Keratinocyte (primary cell): ENCODE data around the gene DIP2C. TPM values are rescaled to one million over a fixed set of nuclear protein-coding genes. Genes with fewer than 3 reads are reported as not detected.
A peak's percentile ranks its signal among the peaks of the same experiment; 100 is the strongest.

ENCODE experiments used
- DNase-seq: peaks from one replicate; pipeline ENCODE4 v3.0.0-alpha.2; 2011; ENCODE audit warnings: low read depth, missing footprints, low spot score
- FAIRE-seq: peaks from 2 replicates; lab custom pipeline; 2011; peaks lifted over from hg19 to GRCh38; lab: Jason Lieb, UNC
- H2AFZ ChIP-seq: 2 replicates; pipeline ENCODE4 v1.6.0; 2012; ENCODE audit warnings: low read length, control low read depth, inconsistent platforms; ENCODE audit not compliant: control insufficient read depth
- H3K27ac ChIP-seq: 2 replicates; pipeline ENCODE4 v1.5.1; 2011; ENCODE audit warnings: low read length; ENCODE audit not compliant: control insufficient read depth, insufficient read depth
- H3K27me3 ChIP-seq: 3 replicates; pipeline ENCODE4 v1.6.0; 2011; ENCODE audit warnings: low read length; ENCODE audit not compliant: control insufficient read depth, insufficient read depth; ENCODE audit errors: extremely low read depth
- H3K36me3 ChIP-seq, 2 experiments: 2 replicates in 1 of 2; 3 replicates in 1 of 2; pipeline ENCODE4 v1.5.1; 2011; ENCODE audit warnings: low read length in 2 of 2, mild to moderate bottlenecking in 1 of 2; ENCODE audit not compliant: control insufficient read depth in 2 of 2, insufficient read depth in 2 of 2; ENCODE audit errors: extremely low read depth in 1 of 2
- H3K4me1 ChIP-seq: 3 replicates; pipeline ENCODE4 v1.5.1; 2011; ENCODE audit warnings: low read length; ENCODE audit not compliant: control insufficient read depth, insufficient read depth; ENCODE audit errors: extremely low read depth
- H3K4me2 ChIP-seq: 3 replicates; pipeline ENCODE4 v1.6.0; 2011; ENCODE audit warnings: low read depth, low read length; ENCODE audit not compliant: control insufficient read depth, insufficient read depth; ENCODE audit errors: extremely low read depth
- H3K4me3 ChIP-seq, 3 experiments: fragments of 200-600 bp in 1 of 3; sonication (generic) in 1 of 3; 2 replicates in 2 of 3; 3 replicates in 1 of 3; pipeline ENCODE4 v1.5.1; 2011 to 2016; ENCODE audit warnings: low read length in 3 of 3, mild to moderate bottlenecking in 3 of 3, control low read depth in 2 of 3, inconsistent platforms in 1 of 3, low read depth in 1 of 3, mixed read lengths in 1 of 3, mixed run types in 1 of 3, moderate library complexity in 1 of 3; ENCODE audit not compliant: control insufficient read depth in 2 of 3, insufficient read depth in 2 of 3; ENCODE audit errors: extremely low read depth in 1 of 3
- H3K79me2 ChIP-seq: 2 replicates; pipeline ENCODE4 v1.6.0; 2012; ENCODE audit warnings: low read length; ENCODE audit not compliant: control insufficient read depth, insufficient read depth
- H3K9ac ChIP-seq: 3 replicates; pipeline ENCODE4 v1.6.0; 2011; ENCODE audit warnings: low read length; ENCODE audit not compliant: control insufficient read depth, insufficient read depth; ENCODE audit errors: extremely low read depth
- H3K9me1 ChIP-seq: 3 replicates; pipeline ENCODE4 v1.6.0; 2011; ENCODE audit warnings: low read length; ENCODE audit not compliant: control insufficient read depth, insufficient read depth; ENCODE audit errors: extremely low read depth
- H3K9me3 ChIP-seq: 2 replicates; pipeline ENCODE4 v1.5.1; 2012; ENCODE audit warnings: low read depth, low read length; ENCODE audit not compliant: control insufficient read depth
- H4K20me1 ChIP-seq: 3 replicates; pipeline ENCODE4 v1.6.0; 2011; ENCODE audit warnings: low read length; ENCODE audit not compliant: control insufficient read depth, insufficient read depth; ENCODE audit errors: extremely low read depth
- EZH2 ChIP-seq: IDR thresholded peaks from one replicate; pipeline ENCODE4 v1.6.1; 2012; ENCODE audit warnings: inconsistent platforms, mild to moderate bottlenecking, low read length, moderate library complexity
- dilution Hi-C: fragments of 300-500 bp; cut with MboI; formaldehyde crosslinking; loops from one replicate; pipeline ENCODE4 v1.7.0; 2020; ENCODE audit warnings: low sequenced_read_pairs; ENCODE audit not compliant: extremely low pct_ligation_motif_present
- polyA plus RNA-seq, 5 experiments: library from polyadenylated mRNA; depleted of rRNA in 3 of 5; stranded (reverse) in 3 of 5; stranded (forward) in 1 of 5; unstranded in 1 of 5; fragments of >200 nt; gene quantifications; 1 replicate in 1 of 5; 2 replicates in 3 of 5; 3 replicates in 1 of 5; pipeline versions ENCODE4 v1.2.1 to v1.2.3, GENCODE V29; 2011 to 2012; ENCODE audit warnings: missing spikeins in 2 of 5, low read depth in 1 of 5, low replicate concordance in 1 of 5
- TF ChIP-seq, protein P1 (sequence below), 3 experiments: IDR thresholded peaks in 1 of 3; conservative IDR thresholded peaks in 1 of 3; optimal IDR thresholded peaks in 1 of 3; 2 replicates in 2 of 3; 3 replicates in 1 of 3; pipeline versions ENCODE3 to v1.5.1; 2011; ENCODE audit warnings: low read length in 3 of 3, mild to moderate bottlenecking in 3 of 3, moderate library complexity in 2 of 3, control low read depth in 1 of 3, inconsistent platforms in 1 of 3; ENCODE audit not compliant: insufficient read depth in 2 of 3; ENCODE audit errors: extremely low read depth in 1 of 3

Gene DIP2C
- polyA plus RNA-seq, 1 donor (not counting 4 experiments of a cell fraction or from before 2014, with no cell fraction given), result 1.3 TPM

- H3K4me2 ChIP-seq, result peak overlapping the region; percentile 53
- FAIRE-seq (peak; percentile 73), DNase-seq (no peak)
- TF ChIP-seq, protein P1, sequence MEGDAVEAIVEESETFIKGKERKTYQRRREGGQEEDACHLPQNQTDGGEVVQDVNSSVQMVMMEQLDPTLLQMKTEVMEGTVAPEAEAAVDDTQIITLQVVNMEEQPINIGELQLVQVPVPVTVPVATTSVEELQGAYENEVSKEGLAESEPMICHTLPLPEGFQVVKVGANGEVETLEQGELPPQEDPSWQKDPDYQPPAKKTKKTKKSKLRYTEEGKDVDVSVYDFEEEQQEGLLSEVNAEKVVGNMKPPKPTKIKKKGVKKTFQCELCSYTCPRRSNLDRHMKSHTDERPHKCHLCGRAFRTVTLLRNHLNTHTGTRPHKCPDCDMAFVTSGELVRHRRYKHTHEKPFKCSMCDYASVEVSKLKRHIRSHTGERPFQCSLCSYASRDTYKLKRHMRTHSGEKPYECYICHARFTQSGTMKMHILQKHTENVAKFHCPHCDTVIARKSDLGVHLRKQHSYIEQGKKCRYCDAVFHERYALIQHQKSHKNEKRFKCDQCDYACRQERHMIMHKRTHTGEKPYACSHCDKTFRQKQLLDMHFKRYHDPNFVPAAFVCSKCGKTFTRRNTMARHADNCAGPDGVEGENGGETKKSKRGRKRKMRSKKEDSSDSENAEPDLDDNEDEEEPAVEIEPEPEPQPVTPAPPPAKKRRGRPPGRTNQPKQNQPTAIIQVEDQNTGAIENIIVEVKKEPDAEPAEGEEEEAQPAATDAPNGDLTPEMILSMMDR (optimal IDR thresholded peaks at IDR 0.05 in 1 of 3, IDR thresholded peaks at IDR 0.05 in 1 of 3, conservative IDR thresholded peaks at IDR 0.05 in 1 of 3; ENCODE audit: extremely low read depth in 1 of 3, insufficient read depth in 2 of 3, low read length in 3 of 3), result no peak
- TF ChIP-seq EZH2, result no peak
- no peak overlapping the region for H2AFZ ChIP-seq
- no peaks in the 10 kb centered on the region for H3K27me3 ChIP-seq
- no peaks in the 10 kb centered on the region for H3K9me1 ChIP-seq
- peak overlapping the region; percentile 14 for H3K9ac ChIP-seq
- peaks cover 14% of the 10 kb centered on the region for H3K4me1 ChIP-seq
- H3K36me3 ChIP-seq, result no peaks in the 10 kb centered on the region
- H3K27ac ChIP-seq, result no peak overlapping the region
- no peaks in the 10 kb centered on the region for H4K20me1 ChIP-seq
- no peaks in the 10 kb centered on the region for H3K79me2 ChIP-seq
- dilution Hi-C loops, result no loop called here
- no peaks in the 10 kb centered on the region for H3K9me3 ChIP-seq
- peak overlapping the region in 1 of 3 experiments; percentile 9 for H3K4me3 ChIP-seq
Observed at GRCh38 chr10:510415-510881, 179.0 kb downstream of the DIP2C start.

DNA sequence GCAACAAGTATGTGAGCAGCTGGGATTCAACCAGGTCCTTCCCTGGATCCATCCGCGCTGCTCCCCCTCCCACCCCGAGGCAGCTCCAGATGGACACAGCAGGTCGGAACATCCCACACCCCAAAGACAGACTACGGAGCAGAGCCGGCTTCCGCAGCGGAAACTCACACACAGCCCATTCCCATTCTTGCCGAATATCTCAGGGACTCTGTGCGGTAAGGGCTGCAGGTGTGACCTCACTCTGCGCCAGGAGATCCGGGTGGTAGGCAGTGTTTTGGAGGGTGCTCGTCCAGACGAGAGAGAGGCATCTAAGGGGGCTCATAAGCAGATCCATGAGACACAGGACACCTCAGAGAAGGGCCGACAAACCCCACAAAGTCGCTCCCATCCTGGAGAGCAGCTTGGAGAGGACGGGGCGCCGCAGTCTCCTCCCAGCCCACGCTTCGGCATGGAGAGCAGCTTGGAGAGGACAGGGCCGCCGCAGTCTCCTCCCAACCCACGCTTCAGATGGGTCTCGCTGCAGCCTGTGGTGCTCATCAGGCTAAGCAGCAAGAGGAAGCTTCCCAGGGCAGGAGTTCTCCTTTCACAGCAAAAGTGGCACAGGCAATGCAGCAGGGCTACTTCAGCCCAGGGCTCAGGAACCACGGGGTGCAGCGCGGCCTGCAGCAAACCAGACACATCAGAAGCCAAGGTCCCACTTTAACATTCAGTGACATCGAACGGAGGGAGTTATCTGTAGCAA lies 179.9 kb downstream of the DIP2C start:
- H3K27me3 ChIP-seq, result no peaks in the 10 kb centered on the region
- H3K4me2 ChIP-seq, result peak overlapping the region; percentile 4
- no peak for DNase-seq
- H3K79me2 ChIP-seq, result no peaks in the 10 kb centered on the region
- dilution Hi-C loops, result no loop called here
- no peak overlapping the region for H3K9ac ChIP-seq
- no peaks in the 10 kb centered on the region for H3K36me3 ChIP-seq
- H3K9me3 ChIP-seq, result no peaks in the 10 kb centered on the region
- H3K9me1 ChIP-seq, result no peaks in the 10 kb centered on the region
- no peak for FAIRE-seq
- no peak overlapping the region for H3K27ac ChIP-seq
- H3K4me3 ChIP-seq, result no peak overlapping the region
- peaks cover 14% of the 10 kb centered on the region for H3K4me1 ChIP-seq
- H4K20me1 ChIP-seq, result no peaks in the 10 kb centered on the region
- TF ChIP-seq, protein P1 (optimal IDR thresholded peaks at IDR 0.05 in 1 of 3, IDR thresholded peaks at IDR 0.05 in 1 of 3, conservative IDR thresholded peaks at IDR 0.05 in 1 of 3; ENCODE audit: extremely low read depth in 1 of 3, insufficient read depth in 2 of 3, low read length in 3 of 3), result no peak
- TF ChIP-seq EZH2, result no peak
- H2AFZ ChIP-seq, result no peak overlapping the region
